ENCODE data around the gene CTIF.

GRCh38 chr18:48821251-48821590 lies 282.4 kb downstream of the CTIF start:
- TF ChIP-seq CTCF (IDR thresholded peaks at IDR 0.05; ENCODE audit: low read length), result no peak
- no peak for TF ChIP-seq EZH2phosphoT487 (IDR thresholded peaks at IDR 0.05; ENCODE audit: low read length)

Data from MM.1S (cell line).